ENCODE results near the gene SRL. TPM values are rescaled to one million over a fixed set of nuclear protein-coding genes. Genes with fewer than 3 reads are reported as not detected.
A peak's percentile ranks its signal among the peaks of the same experiment; 100 is the strongest.

Gene SRL
- total and polyA plus RNA-seq, 2 of the 4 experiments (the other 2 are of a cell fraction) = under 0.01 to 0.14 TPM

- peak overlapping the region; percentile 60 for H2AK9ac ChIP-seq (replicated peaks; ENCODE audit: low read depth, low read length, poor library complexity)
- intact Hi-C loops (cut with micrococcal nuclease) (no loop called here), dilution Hi-C loops (cut with HindIII; ENCODE audit: low sequenced_read_pairs, unreplicated experiment) (no loop called here), in situ Hi-C loops (cut with MboI; ENCODE audit: low sequenced_read_pairs) (no loop called here)
- H2AFZ ChIP-seq (replicated peaks; ENCODE audit: low read length, poor library complexity) = peak overlapping the region; percentile 86
- peak overlapping the region; percentile 50; the same call in 1 of the 2 replicates for H2BK120ac ChIP-seq (ENCODE audit: low read depth, low read length)
- H3K4me1 ChIP-seq (ENCODE audit: control insufficient read depth, insufficient read depth, low read length) = peaks cover 21% of the 10 kb centered on the region
- 77% methylated on average over 5 of the region's 14 CpGs; no CpG with 5 or more reads in 1 of the 2 experiments for WGBS, 2 experiments (ENCODE audit: extremely low coverage in 2 of 2, insufficient read length in 1 of 2)
- H4K5ac ChIP-seq (ENCODE audit: low read depth, low read length) = peak overlapping the region; percentile 5; the same call in 1 of the 2 replicates
- no peak overlapping the region for H3K56ac ChIP-seq (ENCODE audit: extremely low read depth, insufficient read depth, low read length)
- no peaks in the 10 kb centered on the region for H3K36me3 ChIP-seq (ENCODE audit: control insufficient read depth, insufficient read depth, low read length)
- H3K9ac ChIP-seq (ENCODE audit: low read depth, low read length) = no peak overlapping the region
- peak overlapping the region; percentile 34; the same call in 1 of the 2 replicates for H2BK20ac ChIP-seq (ENCODE audit: low read depth, low read length)
- ChIA-PET POLR2A (ENCODE audit: unreplicated experiment) (no interaction called here), CTCF (interaction anchor here (1.2 kb wide), 1 partner anchor 36 kb away, joined by 3 read pairs; no protein-coding TSS in a partner anchor)
- H4K20me1 ChIP-seq (ENCODE audit: insufficient read depth, low read length) = no peaks in the 10 kb centered on the region
- no TSS peak for BruUV-seq (replicated peaks)
- peaks cover 3% of the 10 kb centered on the region; the same call in 1 of the 2 replicates for H3K9me3 ChIP-seq (ENCODE audit: control insufficient read depth, insufficient read depth, low read length)
- peak overlapping the region; percentile 47 for H2AK5ac ChIP-seq (ENCODE audit: low read depth, low read length)
- no peak overlapping the region for H3K23ac ChIP-seq (ENCODE audit: low read depth, low read length)
- TF ChIP-seq, protein P1, sequence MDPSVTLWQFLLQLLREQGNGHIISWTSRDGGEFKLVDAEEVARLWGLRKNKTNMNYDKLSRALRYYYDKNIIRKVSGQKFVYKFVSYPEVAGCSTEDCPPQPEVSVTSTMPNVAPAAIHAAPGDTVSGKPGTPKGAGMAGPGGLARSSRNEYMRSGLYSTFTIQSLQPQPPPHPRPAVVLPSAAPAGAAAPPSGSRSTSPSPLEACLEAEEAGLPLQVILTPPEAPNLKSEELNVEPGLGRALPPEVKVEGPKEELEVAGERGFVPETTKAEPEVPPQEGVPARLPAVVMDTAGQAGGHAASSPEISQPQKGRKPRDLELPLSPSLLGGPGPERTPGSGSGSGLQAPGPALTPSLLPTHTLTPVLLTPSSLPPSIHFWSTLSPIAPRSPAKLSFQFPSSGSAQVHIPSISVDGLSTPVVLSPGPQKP (IDR thresholded peaks at IDR 0.05; ENCODE audit: borderline replicate concordance, low read depth, low read length) = no peak
- TF ChIP-seq RAD21 (IDR thresholded peaks at IDR 0.05; ENCODE audit: low read length) = no peak
- TF ChIP-seq RCOR1 (IDR thresholded peaks at IDR 0.05; ENCODE audit: insufficient replicate concordance, low read length) = no peak
- no peak for TF ChIP-seq MXI1 (IDR thresholded peaks at IDR 0.05; ENCODE audit: borderline replicate concordance, low read depth, low read length)
- TF ChIP-seq CHD1 (IDR thresholded peaks at IDR 0.05; ENCODE audit: low read depth, low read length) = no peak
- H3K27me3 ChIP-seq (ENCODE audit: control insufficient read depth, insufficient read depth, low read length) = no peaks in the 10 kb centered on the region
- H3K79me1 ChIP-seq (ENCODE audit: low read depth in 1 of 2, low read length in 2 of 2) = peaks cover 0 to 7% of the 10 kb centered on the region in 2 experiments; a peak in 2 of 4 replicates
- H3K9me1 ChIP-seq (ENCODE audit: insufficient read depth, low read length) = peaks cover 11% of the 10 kb centered on the region
- H4K91ac ChIP-seq (ENCODE audit: insufficient read depth, low read depth, low read length) = peak overlapping the region; percentile 6
- no peak overlapping the region for H3K4me2 ChIP-seq (ENCODE audit: low read depth, low read length)
- no peak overlapping the region for H3K27ac ChIP-seq (ENCODE audit: insufficient read depth, low read length)
- H3K18ac ChIP-seq (ENCODE audit: low read depth, low read length) = no peak overlapping the region; the same call in 1 of the 2 replicates
- peak overlapping the region; percentile 42; the same call in 1 of the 2 replicates for H3K14ac ChIP-seq (replicated peaks; ENCODE audit: low read depth, low read length)
- H3K4me3 ChIP-seq (ENCODE audit: insufficient read depth, low read depth, low read length) = no peak overlapping the region
- DNase-seq = no peak
- H2BK5ac ChIP-seq (ENCODE audit: low read depth, low read length, poor library complexity, severe bottlenecking) = no peak overlapping the region
- peak overlapping the region in 1 of 2 experiments; percentile 35; a peak in 1 of 4 replicates for H4K8ac ChIP-seq (ENCODE audit: low read depth in 2 of 2, low read length in 2 of 2)
- peak overlapping the region; percentile 10; the same call in 1 of the 2 replicates for H3K4ac ChIP-seq (ENCODE audit: low read depth, low read length)
- peak overlapping the region; percentile 34; the same call in 1 of the 3 replicates for H2BK15ac ChIP-seq (ENCODE audit: low read depth, low read length)
- ATAC-seq (ENCODE audit: low read depth) = no peak
Observed at GRCh38 chr16:4218202-4218601, 23.7 kb downstream of the SRL start.
